Measurements from ENCODE around the gene UBE2G2.

GRCh38 chr21:44734841-44735240 lies 66.8 kb downstream of the UBE2G2 start:
- TF ChIP-seq CTCF (IDR thresholded peaks at IDR 0.05; ENCODE audit: poor library complexity, severe bottlenecking), result no peak
- no peak for TF ChIP-seq RAD21 (conservative IDR thresholded peaks at IDR 0.05)
- no peak for TF ChIP-seq EP300 (conservative IDR thresholded peaks at IDR 0.05; ENCODE audit: poor library complexity, severe bottlenecking)

Data from neural cell (in vitro differentiated cells).